Activated CD4-positive, alpha-beta T cell treated with anti-CD3 and anti-CD28 coated beads, Interleukin-2, amount 10 ng/mL, durations not matched to agents 24 days and 14 days (primary cell): ENCODE measurements around the gene NDUFB8. TPM values are rescaled to one million over a fixed set of nuclear protein-coding genes. Genes with fewer than 3 reads are reported as not detected.

ENCODE experiments used
- DNase-seq: peaks from one replicate; pipeline ENCODE4 v3.0.0; 2022
- H3K27ac Mint-ChIP-seq: one replicate; pipeline ENCODE4 v1.8.0; 2022; ENCODE audit warnings: mild to moderate bottlenecking, mixed read lengths
- H3K27me3 Mint-ChIP-seq: one replicate; pipeline ENCODE4 v1.8.0; 2022; ENCODE audit warnings: mixed read lengths
- H3K36me3 Mint-ChIP-seq: one replicate; pipeline ENCODE4 v1.8.0; 2022; ENCODE audit warnings: low read depth, mild to moderate bottlenecking, mixed read lengths
- H3K4me1 Mint-ChIP-seq: one replicate; pipeline ENCODE4 v1.8.0; 2021; ENCODE audit warnings: mixed read lengths
- H3K4me3 Mint-ChIP-seq: one replicate; pipeline ENCODE4 v1.8.0; 2022; ENCODE audit warnings: mild to moderate bottlenecking, moderate library complexity, mixed read lengths
- H3K9me3 Mint-ChIP-seq: one replicate; pipeline ENCODE4 v1.8.0; 2021; ENCODE audit warnings: mixed read lengths
- intact Hi-C: fragments of 100-400 bp; cut with micrococcal nuclease; formaldehyde crosslinking; loops from one replicate; pipeline ENCODE4 v1.15.1; 2023
- total RNA-seq: library from RNA; stranded (reverse); gene quantifications from 2 replicates; pipeline ENCODE4 v1.2.3, GENCODE V29; 2022

The NDUFB8 gene
- total RNA-seq, 1 donor from 2014 or later = 323 TPM

- DNase-seq = peak; percentile 95
- H3K36me3 Mint-ChIP-seq = peaks cover 18% of the 10 kb centered on the region
- H3K9me3 Mint-ChIP-seq = no peaks in the 10 kb centered on the region
- H3K27me3 Mint-ChIP-seq = peaks cover 24% of the 10 kb centered on the region
- H3K4me3 Mint-ChIP-seq = peak overlapping the region; percentile 36
- intact Hi-C loops = loop anchor here (1.0 to 10.0 kb wide), 3 partner anchors 93 to 315 kb away; no protein-coding TSS in a partner anchor
- peaks cover 12% of the 10 kb centered on the region for H3K4me1 Mint-ChIP-seq
- peak overlapping the region; percentile 3 for H3K27ac Mint-ChIP-seq
Observed at GRCh38 chr10:100562008-100562672, 32.5 kb upstream of the NDUFB8 start.

GRCh38 chr10:100561005-100561404, 31.3 kb upstream of the NDUFB8 start:
- Mint-ChIP-seq H3K36me3 (peaks cover 23% of the 10 kb centered on the region), H3K27ac (no peak overlapping the region), H3K27me3 (peaks cover 24% of the 10 kb centered on the region), H3K4me1 (peaks cover 12% of the 10 kb centered on the region), H3K9me3 (no peaks in the 10 kb centered on the region), H3K4me3 (no peak overlapping the region)
- DNase-seq = no peak
- intact Hi-C loops = loop anchor here (5.0 to 10.0 kb wide), 2 partner anchors 94 to 316 kb away; no protein-coding TSS in a partner anchor

- intact Hi-C loops = loop anchor here (5.0 to 10.0 kb wide), 2 partner anchors 95 to 317 kb away; no protein-coding TSS in a partner anchor
- H3K36me3 Mint-ChIP-seq = peaks cover 23% of the 10 kb centered on the region
- H3K27ac Mint-ChIP-seq = no peak overlapping the region
- no peaks in the 10 kb centered on the region for H3K9me3 Mint-ChIP-seq
- H3K4me1 Mint-ChIP-seq = peaks cover 12% of the 10 kb centered on the region
- no peak for DNase-seq
- H3K4me3 Mint-ChIP-seq = no peak overlapping the region
- H3K27me3 Mint-ChIP-seq = peaks cover 21% of the 10 kb centered on the region
Observed at GRCh38 chr10:100560248-100560647, 30.6 kb upstream of the NDUFB8 start.

GRCh38 chr10:100554902-100555301, 25.2 kb upstream of the NDUFB8 start:
- DNase-seq = no peak
- no peaks in the 10 kb centered on the region for H3K27me3 Mint-ChIP-seq
- H3K36me3 Mint-ChIP-seq = peaks cover 22% of the 10 kb centered on the region
- H3K9me3 Mint-ChIP-seq = no peaks in the 10 kb centered on the region
- no peak overlapping the region for H3K27ac Mint-ChIP-seq
- H3K4me3 Mint-ChIP-seq = no peak overlapping the region
- intact Hi-C loops = no loop called here
- peaks cover 6% of the 10 kb centered on the region for H3K4me1 Mint-ChIP-seq

- Mint-ChIP-seq H3K27me3 (no peaks in the 10 kb centered on the region), H3K27ac (no peak overlapping the region), H3K4me1 (peaks cover 6% of the 10 kb centered on the region), H3K36me3 (peaks cover 28% of the 10 kb centered on the region), H3K4me3 (no peak overlapping the region), H3K9me3 (no peaks in the 10 kb centered on the region)
- no peak for DNase-seq
- intact Hi-C loops = no loop called here
Observed at GRCh38 chr10:100553929-100554328, 24.3 kb upstream of the NDUFB8 start.

GRCh38 chr10:100551738-100552137, 22.1 kb upstream of the NDUFB8 start:
- Mint-ChIP-seq H3K9me3 (no peaks in the 10 kb centered on the region), H3K4me3 (no peak overlapping the region), H3K36me3 (peaks cover 34% of the 10 kb centered on the region), H3K4me1 (peaks cover 7% of the 10 kb centered on the region), H3K27ac (no peak overlapping the region), H3K27me3 (no peaks in the 10 kb centered on the region)
- intact Hi-C loops = no loop called here
- DNase-seq = no peak

GRCh38 chr10:100551196-100551595, 21.5 kb upstream of the NDUFB8 start:
- Mint-ChIP-seq H3K4me1 (peaks cover 7% of the 10 kb centered on the region), H3K4me3 (no peak overlapping the region), H3K9me3 (no peaks in the 10 kb centered on the region), H3K27me3 (no peaks in the 10 kb centered on the region), H3K27ac (peak overlapping the region; percentile 30), H3K36me3 (peaks cover 36% of the 10 kb centered on the region)
- DNase-seq = no peak
- intact Hi-C loops = no loop called here

- H3K27ac Mint-ChIP-seq = no peak overlapping the region
- H3K4me1 Mint-ChIP-seq = peaks cover 3% of the 10 kb centered on the region
- H3K36me3 Mint-ChIP-seq = peaks cover 62% of the 10 kb centered on the region
- no peaks in the 10 kb centered on the region for H3K9me3 Mint-ChIP-seq
- DNase-seq = no peak
- intact Hi-C loops = no loop called here
- no peak overlapping the region for H3K4me3 Mint-ChIP-seq
- H3K27me3 Mint-ChIP-seq = no peaks in the 10 kb centered on the region
Observed at GRCh38 chr10:100544950-100545349, 15.3 kb upstream of the NDUFB8 start.

GRCh38 chr10:100537475-100537874, 7.8 kb upstream of the NDUFB8 start:
- H3K4me1 Mint-ChIP-seq = peaks cover 27% of the 10 kb centered on the region
- intact Hi-C loops = loop anchor here (10.0 kb wide), 1 partner anchor 1277 kb away; the partner anchor contains the start of gene OGA
- no peak for DNase-seq
- no peaks in the 10 kb centered on the region for H3K9me3 Mint-ChIP-seq
- H3K4me3 Mint-ChIP-seq = no peak overlapping the region
- peaks cover 36% of the 10 kb centered on the region for H3K36me3 Mint-ChIP-seq
- H3K27me3 Mint-ChIP-seq = no peaks in the 10 kb centered on the region
- no peak overlapping the region for H3K27ac Mint-ChIP-seq

- Mint-ChIP-seq H3K27ac (no peak within 1 kb of the TSS), H3K9me3 (no peaks in the 10 kb centered on the region), H3K36me3 (peaks cover 26% of the 10 kb centered on the region)
Observed at GRCh38 chr10:100535715-100536353, 6.2 kb upstream of the NDUFB8 start, which contains the start of gene HIF1AN. Gene HIF1AN (plus strand): TSS chr10:100535943. CDS start chr10:100535959, 16 bp downstream.

GRCh38 chr10:100535338-100535714, 5.7 kb upstream of the NDUFB8 start:
- no peak for DNase-seq
- Mint-ChIP-seq H3K36me3 (peaks cover 21% of the 10 kb centered on the region), H3K27ac (no peak overlapping the region), H3K27me3 (no peaks in the 10 kb centered on the region), H3K9me3 (no peaks in the 10 kb centered on the region), H3K4me3 (no peak overlapping the region), H3K4me1 (peaks cover 31% of the 10 kb centered on the region)
- intact Hi-C loops = loop anchor here (10.0 kb wide), 1 partner anchor 1279 kb away; the partner anchor contains the start of gene OGA

More at GRCh38 chr10:100535715-100536353, 6.2 kb upstream of the NDUFB8 start, which contains the start of gene HIF1AN:
- Mint-ChIP-seq H3K4me1 (peaks cover 29% of the 10 kb centered on the region), H3K27me3 (no peaks in the 10 kb centered on the region), H3K4me3 (no peak within 1 kb of the TSS)
- intact Hi-C loops = loop anchor here (10.0 kb wide), 1 partner anchor 1279 kb away; the partner anchor contains the start of gene OGA
- peak; percentile 97 for DNase-seq

GRCh38 chr10:100534726-100535125, 5.1 kb upstream of the NDUFB8 start:
- Mint-ChIP-seq H3K4me1 (peaks cover 35% of the 10 kb centered on the region), H3K27me3 (no peaks in the 10 kb centered on the region), H3K9me3 (no peaks in the 10 kb centered on the region), H3K4me3 (no peak overlapping the region), H3K27ac (no peak overlapping the region), H3K36me3 (peaks cover 20% of the 10 kb centered on the region)
- intact Hi-C loops = loop anchor here (10.0 kb wide), 1 partner anchor 1280 kb away; the partner anchor contains the start of gene OGA
- no peak for DNase-seq

- peaks cover 31% of the 10 kb centered on the region for H3K4me1 Mint-ChIP-seq
Observed at GRCh38 chr10:100531761-100532160, 2.1 kb upstream of the NDUFB8 start.

More at GRCh38 chr10:100531761-100532160, 2.1 kb upstream of the NDUFB8 start:
- Mint-ChIP-seq H3K4me3 (no peak overlapping the region), H3K27me3 (no peaks in the 10 kb centered on the region), H3K27ac (no peak overlapping the region), H3K9me3 (no peaks in the 10 kb centered on the region), H3K36me3 (peaks cover 12% of the 10 kb centered on the region)
- DNase-seq = no peak
- intact Hi-C loops = loop anchor here (10.0 kb wide), 1 partner anchor 1283 kb away; the partner anchor contains the start of gene OGA
